HG03575 (cell line): ENCODE results near the gene SP6.

Source experiments
- ATAC-seq: cut with Tn5 transposase; IDR thresholded peaks from one replicate; pipeline ENCODE4 v1.9.1; 2021; ENCODE audit not compliant: unreplicated experiment, insufficient number of reproducible peaks, low FRiP score; ENCODE audit errors: extremely low read depth

The SP6 gene

DNA sequence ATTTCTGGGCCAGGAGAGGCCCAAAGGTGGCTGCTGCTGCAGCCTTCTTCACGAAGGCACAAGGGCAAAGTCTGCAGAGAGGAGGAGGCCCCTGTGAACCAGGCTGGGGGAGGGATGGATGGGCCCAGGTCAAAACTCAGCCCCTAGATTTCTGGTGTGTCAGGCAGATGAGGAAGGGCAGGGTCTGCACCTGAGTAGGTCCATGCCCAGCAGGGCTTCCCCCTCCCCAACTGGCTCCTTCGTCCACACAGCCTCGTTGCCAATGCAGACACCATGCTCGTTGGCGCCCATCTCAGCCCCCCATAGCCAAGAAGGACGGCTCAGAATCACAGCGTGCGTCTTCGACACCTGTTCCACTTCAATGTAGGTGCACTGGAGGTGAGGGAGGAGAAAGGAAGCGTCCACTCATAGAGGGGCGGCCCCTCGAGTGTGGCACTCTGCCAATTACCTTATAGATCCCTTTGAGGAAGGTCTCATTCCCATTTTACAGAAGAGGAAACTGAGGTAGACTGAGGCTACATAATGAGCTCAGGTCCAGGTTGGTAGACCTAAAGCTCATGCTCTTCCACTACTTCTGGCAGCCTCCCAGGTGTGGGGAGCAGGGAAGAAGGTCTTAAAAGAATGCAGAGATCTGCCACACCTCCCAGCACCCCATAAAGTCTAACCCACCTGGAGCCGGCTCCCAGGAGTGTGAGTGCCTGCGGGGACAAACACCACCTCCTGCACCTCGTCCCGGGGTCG, 10.8 kb downstream of the SP6 start:
- ATAC-seq, result no peak

- no peak for ATAC-seq
Observed at GRCh38 chr17:47839071-47839470, 11.9 kb downstream of the SP6 start.

DNA sequence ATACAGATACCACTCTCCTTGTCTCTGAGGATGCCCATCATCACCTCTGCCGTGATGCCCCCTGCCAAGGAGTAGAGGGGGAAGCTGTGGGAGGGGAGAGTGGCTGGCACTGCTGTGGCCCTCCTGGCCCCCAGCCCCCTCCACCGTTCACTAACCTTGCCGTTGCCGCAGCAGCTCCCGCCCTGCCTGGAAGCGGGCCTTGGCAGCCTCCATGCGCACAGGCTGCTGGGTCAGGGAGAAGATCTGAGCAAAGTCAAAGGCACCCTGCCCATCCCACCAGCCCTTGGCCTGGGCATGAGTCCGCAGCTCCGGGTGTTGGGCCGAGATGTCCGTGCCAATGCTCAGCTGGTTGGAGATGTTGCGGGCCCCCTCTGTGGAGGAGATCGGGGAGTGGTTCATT, 12.3 kb downstream of the SP6 start:
- ATAC-seq, result no peak

- no peak for ATAC-seq
Observed at GRCh38 chr17:47837401-47838039, 13.4 kb downstream of the SP6 start.

DNA sequence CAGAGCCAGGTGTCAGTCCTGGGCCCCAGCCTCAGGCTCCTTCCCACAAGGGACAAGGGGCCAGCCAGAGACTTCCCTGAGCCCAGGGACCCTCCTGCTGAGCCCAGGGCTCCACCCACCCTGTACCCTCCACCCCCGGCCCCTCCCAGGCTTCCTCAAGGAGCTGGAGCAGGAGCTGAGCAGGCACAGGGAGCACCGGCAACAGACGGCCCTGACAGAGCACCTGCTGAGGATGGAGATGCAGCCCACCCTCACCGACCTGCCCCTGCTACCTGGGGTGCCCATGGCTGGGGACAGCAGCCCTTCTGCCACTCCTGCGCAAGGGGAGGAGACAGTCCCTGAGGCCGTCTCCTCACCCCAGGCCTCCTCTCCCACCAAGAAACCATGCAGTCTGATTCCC, 14.4 kb downstream of the SP6 start:
- ATAC-seq, result no peak

DNA sequence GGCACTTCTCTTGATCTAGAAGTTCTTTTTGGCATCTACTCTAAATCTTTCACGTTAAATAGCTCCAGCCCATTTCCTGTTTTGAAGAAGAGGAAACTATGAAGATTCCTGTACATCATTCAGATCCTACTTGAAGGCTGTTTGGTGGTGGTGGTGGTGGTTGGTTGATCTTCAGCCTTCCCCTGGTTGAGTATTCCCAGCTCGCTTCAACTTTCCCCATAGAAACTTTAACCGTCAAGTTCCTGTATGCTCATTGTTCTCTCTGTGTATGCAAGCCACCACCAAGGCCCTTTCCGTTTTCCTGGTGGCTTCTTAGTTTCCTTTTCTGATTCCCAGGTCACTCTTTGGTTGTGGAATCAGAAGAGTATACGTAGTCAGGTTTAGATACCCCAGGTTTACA, 16.2 kb downstream of the SP6 start:
- ATAC-seq, result no peak

DNA sequence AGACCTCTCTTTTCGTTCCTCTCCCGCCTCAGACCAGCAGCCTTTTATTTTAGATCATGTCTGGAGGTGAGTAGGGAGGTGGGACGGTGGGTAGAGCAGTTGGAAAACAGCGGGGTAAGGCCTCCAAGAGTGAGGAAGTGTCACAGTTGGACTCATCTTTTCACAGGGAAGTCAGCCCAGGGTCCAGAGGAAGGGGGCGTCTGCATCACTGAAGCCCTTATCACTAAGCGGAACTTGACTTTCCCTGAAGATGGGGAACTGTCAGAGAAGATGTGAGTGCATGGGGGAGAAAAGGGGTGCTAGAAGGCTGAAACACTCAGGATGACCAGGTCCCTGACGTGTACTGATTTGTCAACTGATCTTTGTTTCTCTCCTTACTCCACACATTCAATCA, 19.0 kb downstream of the SP6 start:
- ATAC-seq, result no peak

- no peak for ATAC-seq
Observed at GRCh38 chr17:47831003-47831933, 19.7 kb downstream of the SP6 start, which contains the start of the genes LRRC46 and MRPL10. Gene LRRC46 (plus strand): TSS chr17:47831670. CDS start chr17:47831990, 320 bp downstream. Gene MRPL10 (minus strand): TSS chr17:47831541. CDS start chr17:47831511, 30 bp downstream.

- ATAC-seq, result no peak
Observed at GRCh38 chr17:47830396-47831002, 20.5 kb downstream of the SP6 start.

DNA sequence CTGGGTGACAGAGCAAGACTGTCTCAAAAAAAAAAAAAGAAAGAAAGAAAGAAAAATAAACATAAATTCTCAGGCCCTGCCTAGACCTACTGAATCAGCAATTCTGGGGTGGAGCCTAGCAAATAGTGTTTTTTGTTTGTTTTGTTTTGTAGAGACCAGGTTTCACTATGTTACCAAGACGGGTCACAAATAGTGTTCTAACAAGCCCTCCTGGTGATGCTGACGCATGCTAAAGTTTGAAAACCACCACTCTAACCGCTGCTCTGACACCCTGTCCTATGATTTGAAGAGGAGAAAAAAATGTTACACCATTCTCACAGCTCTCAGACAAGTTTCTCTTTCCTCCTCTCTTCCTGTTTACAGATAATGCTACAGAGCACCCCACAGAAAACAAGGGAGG, 21.1 kb downstream of the SP6 start:
- ATAC-seq, result no peak

DNA sequence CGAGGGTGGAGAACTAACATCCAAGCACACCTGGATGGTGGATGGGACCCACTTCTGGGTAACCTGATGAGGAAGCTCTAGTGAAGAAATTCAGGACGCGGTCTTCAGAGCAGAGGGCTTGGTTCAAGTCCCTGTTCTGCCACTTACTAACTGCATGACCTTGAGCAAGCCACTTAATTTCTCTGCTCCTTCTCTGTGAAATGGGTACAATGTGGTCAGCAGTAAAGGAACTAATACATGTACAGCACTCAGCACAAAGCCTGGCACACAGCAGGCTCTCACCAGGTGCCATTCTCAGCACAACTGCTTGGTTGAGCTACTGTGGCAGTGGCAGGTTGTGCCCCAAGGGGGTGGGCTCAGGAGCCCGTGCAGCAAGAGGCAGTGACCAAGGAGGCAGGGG, 27.4 kb downstream of the SP6 start:
- ATAC-seq, result no peak

GRCh38 chr17:47822785-47823184, 28.2 kb downstream of the SP6 start:
- no peak for ATAC-seq

GRCh38 chr17:47821424-47822391, 29.3 kb downstream of the SP6 start, which contains the start of gene OSBPL7:
Gene OSBPL7 (minus strand): TSS chr17:47821794. CDS start chr17:47820278, 1,516 bp downstream.
- ATAC-seq, result no peak

DNA sequence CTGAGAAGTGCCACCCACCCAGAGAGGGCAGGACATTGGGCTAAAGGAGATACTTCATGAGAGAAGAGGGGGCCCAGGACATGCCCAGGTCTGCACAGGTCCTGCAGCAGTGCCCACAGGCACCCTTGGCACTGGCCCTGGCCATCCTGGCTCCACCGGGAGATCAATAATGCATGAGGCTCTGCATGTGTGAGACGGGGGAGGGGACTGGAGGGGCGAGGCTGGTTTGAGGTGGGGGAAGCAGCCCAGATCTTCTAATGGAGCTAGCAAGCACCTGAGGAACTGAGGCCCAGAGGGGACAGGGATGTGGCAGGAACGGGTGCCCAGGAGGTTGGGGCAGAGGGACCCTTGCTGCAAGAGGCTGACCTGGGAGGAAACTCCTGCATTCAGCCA, 29.9 kb downstream of the SP6 start:
- ATAC-seq, result no peak

- no peak for ATAC-seq
Observed at GRCh38 chr17:47820033-47820789, 30.8 kb downstream of the SP6 start.

DNA sequence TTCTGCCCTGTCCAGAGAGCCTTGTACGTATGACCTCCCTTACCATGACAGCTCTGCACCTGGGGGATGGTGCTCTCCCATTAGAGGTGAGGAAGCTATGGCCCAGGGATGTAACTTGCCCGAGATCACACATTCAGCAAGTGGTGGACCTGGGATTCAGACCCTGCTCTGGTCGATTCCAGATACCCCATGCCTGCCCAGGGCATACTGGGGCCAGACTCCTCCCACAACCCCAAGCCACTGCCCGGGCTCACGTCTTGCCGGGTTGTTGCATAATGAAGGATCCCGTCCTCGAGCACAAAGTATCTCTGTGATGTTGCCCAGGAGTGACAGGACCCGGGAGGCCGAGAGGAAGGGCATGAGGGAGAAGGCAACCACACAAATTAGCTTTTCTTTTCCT, 31.5 kb downstream of the SP6 start:
- no peak for ATAC-seq

- ATAC-seq, result no peak
Observed at GRCh38 chr17:47818002-47818695, 32.8 kb downstream of the SP6 start.
